ENCODE data around the gene GDPD3. TPM values are rescaled to one million over a fixed set of nuclear protein-coding genes. Genes with fewer than 3 reads are reported as not detected.

The GDPD3 gene
- total RNA-seq, 2 experiments from 2014 or later: 5.2 to 6.4 TPM

- H3K36me3 Mint-ChIP-seq (ENCODE audit: low read depth): no peaks in the 10 kb centered on the region
These were observed 39.2 kb upstream of the GDPD3 start for GRCh38 chr16:30152517-30152916.

GRCh38 chr16:30151091-30151490 lies 37.8 kb upstream of the GDPD3 start:
- no peaks in the 10 kb centered on the region for H3K36me3 ChIP-seq (ENCODE audit: insufficient read depth, low read length)
- Mint-ChIP-seq H3K27me3 (no peaks in the 10 kb centered on the region), H3K27ac (no peak overlapping the region), H3K4me3 (no peak overlapping the region), H3K36me3 (ENCODE audit: low read depth) (no peaks in the 10 kb centered on the region), H3K9me3 (peaks cover 3% of the 10 kb centered on the region), H3K4me1 (ENCODE audit: low read depth) (no peaks in the 10 kb centered on the region)
- no peak for TF ChIP-seq CTCF (IDR thresholded peaks at IDR 0.05)
- intact Hi-C loops (cut with DNase I, micrococcal nuclease): no loop called here
- ChIA-PET CTCF (no interaction called here), POLR2A (interaction anchor here (0.9 kb wide), 1 partner anchor 35 kb away, joined by 4 read pairs; no protein-coding TSS in a partner anchor)
- H3K27ac ChIP-seq (ENCODE audit: low read depth in 1 of 2, low read length in 2 of 2): no peak overlapping the region
- ATAC-seq (ENCODE audit: poor library complexity) (no peak), DNase-seq (no peak)
- H3K4me1 ChIP-seq (ENCODE audit: insufficient read depth, low read length): no peaks in the 10 kb centered on the region
- peaks cover 14 to 17% of the 10 kb centered on the region in 2 experiments for H3K9me3 ChIP-seq (ENCODE audit: control insufficient read depth in 1 of 2, insufficient read depth in 1 of 2, low read length in 2 of 2)
- no peak overlapping the region for H3K4me3 ChIP-seq (ENCODE audit: low read length)
- H3K27me3 ChIP-seq (ENCODE audit: control insufficient read depth in 1 of 2, insufficient read depth in 2 of 2, low read length in 2 of 2): no peaks in the 10 kb centered on the region

More at GRCh38 chr16:30152517-30152916, 39.2 kb upstream of the GDPD3 start:
- Mint-ChIP-seq H3K4me1 (ENCODE audit: low read depth) (no peaks in the 10 kb centered on the region), H3K27ac (no peak overlapping the region), H3K4me3 (no peak overlapping the region), H3K27me3 (no peaks in the 10 kb centered on the region), H3K9me3 (peaks cover 3% of the 10 kb centered on the region)
- no peaks in the 10 kb centered on the region for H3K27me3 ChIP-seq (ENCODE audit: control insufficient read depth in 1 of 2, insufficient read depth in 2 of 2, low read length in 2 of 2)
- ChIA-PET CTCF (interaction anchor here (1.0 kb wide), 1 partner anchor 38 kb away, joined by 3 read pairs; no protein-coding TSS in a partner anchor), POLR2A (no interaction called here)
- H3K27ac ChIP-seq (ENCODE audit: low read depth in 1 of 2, low read length in 2 of 2): no peak overlapping the region
- H3K4me3 ChIP-seq (ENCODE audit: low read length): no peak overlapping the region
- no peak for ATAC-seq (ENCODE audit: poor library complexity)
- H3K36me3 ChIP-seq (ENCODE audit: insufficient read depth, low read length): no peaks in the 10 kb centered on the region
- H3K9me3 ChIP-seq (ENCODE audit: control insufficient read depth in 1 of 2, insufficient read depth in 1 of 2, low read length in 2 of 2): peaks cover 14 to 17% of the 10 kb centered on the region in 2 experiments
- TF ChIP-seq CTCF (IDR thresholded peaks at IDR 0.05): no peak
- DNase-seq: no peak
- no peaks in the 10 kb centered on the region for H3K4me1 ChIP-seq (ENCODE audit: insufficient read depth, low read length)
- intact Hi-C loops (cut with DNase I, micrococcal nuclease): no loop called here

GRCh38 chr16:30149250-30149930 lies 36.1 kb upstream of the GDPD3 start:
- POLR2A ChIA-PET: no interaction called here
- no peaks in the 10 kb centered on the region for H3K36me3 Mint-ChIP-seq (ENCODE audit: low read depth)
- no peak for ATAC-seq (ENCODE audit: poor library complexity)

More at GRCh38 chr16:30149250-30149930, 36.1 kb upstream of the GDPD3 start:
- H3K27me3 ChIP-seq (ENCODE audit: control insufficient read depth in 1 of 2, insufficient read depth in 2 of 2, low read length in 2 of 2): no peaks in the 10 kb centered on the region
- Mint-ChIP-seq H3K27me3 (no peaks in the 10 kb centered on the region), H3K4me3 (no peak overlapping the region), H3K9me3 (peaks cover 3% of the 10 kb centered on the region), H3K27ac (no peak overlapping the region), H3K4me1 (ENCODE audit: low read depth) (no peaks in the 10 kb centered on the region)
- H3K4me3 ChIP-seq (ENCODE audit: low read length): no peak overlapping the region
- CTCF ChIA-PET: no interaction called here
- peaks cover 14 to 17% of the 10 kb centered on the region in 2 experiments for H3K9me3 ChIP-seq (ENCODE audit: control insufficient read depth in 1 of 2, insufficient read depth in 1 of 2, low read length in 2 of 2)
- no peak overlapping the region for H3K27ac ChIP-seq (ENCODE audit: low read depth in 1 of 2, low read length in 2 of 2)
- intact Hi-C loops (cut with DNase I, micrococcal nuclease): no loop called here
- no peak for TF ChIP-seq CTCF (IDR thresholded peaks at IDR 0.05)
- H3K36me3 ChIP-seq (ENCODE audit: insufficient read depth, low read length): no peaks in the 10 kb centered on the region
- no peaks in the 10 kb centered on the region for H3K4me1 ChIP-seq (ENCODE audit: insufficient read depth, low read length)
- peak in 2 of 14 experiments; percentile 6 to 23 for DNase-seq

All from CD4-positive, alpha-beta T cell (primary cell).